H1 (cell line): ENCODE measurements around the gene ARHGEF16. TPM values are rescaled to one million over a fixed set of nuclear protein-coding genes. Genes with fewer than 3 reads are reported as not detected.

Experiments
- CEBPB ChIP-seq: IDR thresholded peaks from 2 replicates; pipeline ENCODE4 v1.6.1; 2012; ENCODE audit warnings: low read depth, low read length
- CHD7 ChIP-seq: fragments of 300-600 bp; sonication (generic); IDR thresholded peaks from 2 replicates; pipeline ENCODE4 v1.7.1; 2012; ENCODE audit warnings: low read length, moderate library complexity, mild to moderate bottlenecking, inconsistent platforms; ENCODE audit not compliant: insufficient replicate concordance
- CTCF ChIP-seq, 3 experiments: IDR thresholded peaks; 1 replicate in 2 of 3; 2 replicates in 1 of 3; pipeline versions ENCODE4 v1.5.1 to v1.6.1; 2011; ENCODE audit warnings: low read length in 3 of 3, mild to moderate bottlenecking in 3 of 3, inconsistent platforms in 2 of 3, low read depth in 1 of 3, moderate library complexity in 1 of 3; ENCODE audit not compliant: insufficient read depth in 1 of 3; ENCODE audit errors: control extremely low read depth in 1 of 3
- SIX5 ChIP-seq: IDR thresholded peaks from 2 replicates; pipeline ENCODE4 v1.6.1; 2011; ENCODE audit warnings: mild to moderate bottlenecking, low read depth, low read length
- TCF12 ChIP-seq: IDR thresholded peaks from 2 replicates; pipeline ENCODE4 v1.6.1; 2011; ENCODE audit warnings: low read depth, mild to moderate bottlenecking, low read length
- ZNF274 ChIP-seq: IDR thresholded peaks from 2 replicates; pipeline ENCODE4 v1.7.0; 2012; ENCODE audit warnings: low read length, borderline replicate concordance; ENCODE audit errors: extremely low read depth
- polyA plus RNA-seq, 7 experiments: library from polyadenylated mRNA; depleted of rRNA in 3 of 7; stranded (reverse) in 5 of 7; unstranded in 2 of 7; fragments of >200 nt in 5 of 7; fragments of 200-250 nt in 2 of 7; gene quantifications; 1 replicate in 5 of 7; 2 replicates in 1 of 7; 4 replicates in 1 of 7; pipeline versions ENCODE4 v1.2.1 to v1.2.3, GENCODE V29; 2011 to 2013; ENCODE audit warnings: missing spikeins in 2 of 7, mixed read lengths in 2 of 7
- total RNA-seq: library from RNA; stranded (reverse); fragmentation: NEBNext Ultra II Directional; extraction: Animal tissue kit (Norgen Biotek cat#: 25700); gene quantifications from 2 replicates; pipeline ENCODE4 v1.2.1, GENCODE V29; 2021

The ARHGEF16 gene
- total and polyA plus RNA-seq, 2 of the 8 experiments (the other 6 are each of a cell fraction or from before 2014, with no cell fraction given) = 18.3 to 20.7 TPM

GRCh38 chr1:3453891-3454810 is at the start of gene ARHGEF16 (continued):
- TF ChIP-seq CTCF (IDR thresholded peaks at IDR 0.05; ENCODE audit: control extremely low read depth in 1 of 3, insufficient read depth in 1 of 3, low read depth in 1 of 3, low read length in 3 of 3) = peak in 2 of 3 experiments; percentile 49 to 57; a peak in 3 of 4 replicates
- TF ChIP-seq SIX5 = no peak
- no peak for TF ChIP-seq ZNF274
- TF ChIP-seq TCF12 = 0 out of 2 replicates have a peak, but pooled peaks have one; percentile 17
- TF ChIP-seq CHD7 = no peak
- no peak for TF ChIP-seq CEBPB
